ENCODE measurements around the gene KCTD15. TPM values are rescaled to one million over a fixed set of nuclear protein-coding genes. Genes with fewer than 3 reads are reported as not detected.

Gene KCTD15
- polyA plus RNA-seq (16.2 to 27.1 TPM (median 18.6 TPM) in 3 replicates), polyA minus RNA-seq (12.6 to 18.9 TPM (median 14.5 TPM) in 3 replicates)
- 7.2 TPM for polyA plus RNA-seq (2011; ENCODE audit: low read depth)
- 11.9 and 22.2 TPM in 2 replicates for polyA plus RNA-seq (2011; cell fraction: cytosol; rRNA removed)
- 30.2 and 37.8 TPM in 2 replicates for polyA plus RNA-seq (2011; cell fraction: nucleus; rRNA removed)
- polyA plus RNA-seq (2012; ENCODE audit: low replicate concordance) = 13.3 and 22.3 TPM in 2 replicates
- polyA minus RNA-seq (2011; cell fraction: cytosol; rRNA and poly(A)+ RNA removed) = 25.1 TPM
- polyA minus RNA-seq (2011; cell fraction: nucleus; rRNA and poly(A)+ RNA removed) = 10.9 and 12.5 TPM in 2 replicates

GRCh38 chr19:33796164-33796875 lies at the start of gene KCTD15:
Gene KCTD15, plus strand, starts transcription at chr19:33796870. Its CDS starts 3,585 bp downstream, at chr19:33800455.
- Histone ChIP-seq H3K9ac (ENCODE audit: control insufficient read depth, extremely low read depth, insufficient read depth, low read length) (peak within 1 kb of the TSS; percentile 81), H2AFZ (ENCODE audit: control insufficient read depth, low read length) (peak within 1 kb of the TSS; percentile 33), H3K4me1 (ENCODE audit: control insufficient read depth, extremely low read depth, insufficient read depth, low read length) (peaks cover 4% of the 10 kb centered on the region), H3K9me1 (ENCODE audit: control insufficient read depth, extremely low read depth, insufficient read depth, low read length) (no peaks in the 10 kb centered on the region), H3K27ac (ENCODE audit: control insufficient read depth, insufficient read depth, low read length) (peak within 1 kb of the TSS; percentile 68), H3K9me3 (ENCODE audit: control insufficient read depth, low read depth, low read length) (no peaks in the 10 kb centered on the region), H3K36me3 (ENCODE audit: control insufficient read depth in 2 of 2, extremely low read depth in 1 of 2, insufficient read depth in 2 of 2, low read length in 2 of 2) (peaks cover 4 to 11% of the 10 kb centered on the region in 2 experiments), H3K4me2 (ENCODE audit: control insufficient read depth, extremely low read depth, insufficient read depth, low read depth, low read length) (peak within 1 kb of the TSS; percentile 88), H3K27me3 (ENCODE audit: control insufficient read depth, extremely low read depth, insufficient read depth, low read length) (peaks cover 4% of the 10 kb centered on the region), H4K20me1 (ENCODE audit: control insufficient read depth, extremely low read depth, insufficient read depth, low read length) (no peaks in the 10 kb centered on the region), H3K79me2 (ENCODE audit: control insufficient read depth, insufficient read depth, low read length) (no peaks in the 10 kb centered on the region), H3K4me3 (ENCODE audit: control insufficient read depth in 2 of 3, extremely low read depth in 1 of 3, insufficient read depth in 2 of 3, low read depth in 1 of 3, low read length in 3 of 3) (peak within 1 kb of the TSS; percentile 65 to 80 (median 76))
- DNase-seq (ENCODE audit: low read depth, low spot score) (no peak), FAIRE-seq (no peak)
- dilution Hi-C loops (cut with MboI; ENCODE audit: extremely low pct_ligation_motif_present, low sequenced_read_pairs) = no loop called here
- TF ChIP-seq CTCF (optimal IDR thresholded peaks at IDR 0.05 in 1 of 3, IDR thresholded peaks at IDR 0.05 in 1 of 3, conservative IDR thresholded peaks at IDR 0.05 in 1 of 3; ENCODE audit: extremely low read depth in 1 of 3, insufficient read depth in 2 of 3, low read length in 3 of 3) = no peak
- TF ChIP-seq EZH2 (IDR thresholded peaks at IDR 0.05; ENCODE audit: low read length) = no peak

- Histone ChIP-seq H3K36me3 (ENCODE audit: control insufficient read depth in 2 of 2, extremely low read depth in 1 of 2, insufficient read depth in 2 of 2, low read length in 2 of 2) (no peaks in the 10 kb centered on the region), H3K79me2 (ENCODE audit: control insufficient read depth, insufficient read depth, low read length) (no peaks in the 10 kb centered on the region), H4K20me1 (ENCODE audit: control insufficient read depth, extremely low read depth, insufficient read depth, low read length) (no peaks in the 10 kb centered on the region), H3K4me2 (ENCODE audit: control insufficient read depth, extremely low read depth, insufficient read depth, low read depth, low read length) (no peak overlapping the region), H3K4me1 (ENCODE audit: control insufficient read depth, extremely low read depth, insufficient read depth, low read length) (no peaks in the 10 kb centered on the region), H3K27me3 (ENCODE audit: control insufficient read depth, extremely low read depth, insufficient read depth, low read length) (no peaks in the 10 kb centered on the region), H3K27ac (ENCODE audit: control insufficient read depth, insufficient read depth, low read length) (no peak overlapping the region), H3K4me3 (ENCODE audit: control insufficient read depth in 2 of 3, extremely low read depth in 1 of 3, insufficient read depth in 2 of 3, low read depth in 1 of 3, low read length in 3 of 3) (no peak overlapping the region), H3K9me3 (ENCODE audit: control insufficient read depth, low read depth, low read length) (no peaks in the 10 kb centered on the region), H3K9ac (ENCODE audit: control insufficient read depth, extremely low read depth, insufficient read depth, low read length) (no peak overlapping the region), H2AFZ (ENCODE audit: control insufficient read depth, low read length) (no peak overlapping the region), H3K9me1 (ENCODE audit: control insufficient read depth, extremely low read depth, insufficient read depth, low read length) (no peaks in the 10 kb centered on the region)
- dilution Hi-C loops (cut with MboI; ENCODE audit: extremely low pct_ligation_motif_present, low sequenced_read_pairs) = no loop called here
- FAIRE-seq = no peak
- TF ChIP-seq EZH2 (IDR thresholded peaks at IDR 0.05; ENCODE audit: low read length) (no peak), CTCF (optimal IDR thresholded peaks at IDR 0.05 in 1 of 3, IDR thresholded peaks at IDR 0.05 in 1 of 3, conservative IDR thresholded peaks at IDR 0.05 in 1 of 3; ENCODE audit: extremely low read depth in 1 of 3, insufficient read depth in 2 of 3, low read length in 3 of 3) (no peak)
- no peak for DNase-seq (ENCODE audit: low read depth, low spot score)
Measured at GRCh38 chr19:33747273-33747672, 49.4 kb upstream of the KCTD15 start.
